GM19035 (cell line): ENCODE results near the gene CCDC97.
"Not testable (repeated sequence)": the region's sequence is repeated elsewhere in the genome, so short reads cannot be mapped to it uniquely, and the experiment has no call there.

Source experiments
- ATAC-seq: cut with Tn5 transposase; IDR thresholded peaks from one replicate; pipeline ENCODE4 v1.9.1; 2021; ENCODE audit not compliant: unreplicated experiment

Gene CCDC97

GRCh38 chr19:41310033-41310831 lies at the start of gene CCDC97:
Gene CCDC97, plus strand, starts transcription at chr19:41310172. Its CDS starts 139 bp downstream, at chr19:41310311.
- ATAC-seq = peak; percentile 81

GRCh38 chr19:41261474-41262190 lies 48.3 kb upstream of the CCDC97 start:
- ATAC-seq = no peak

DNA sequence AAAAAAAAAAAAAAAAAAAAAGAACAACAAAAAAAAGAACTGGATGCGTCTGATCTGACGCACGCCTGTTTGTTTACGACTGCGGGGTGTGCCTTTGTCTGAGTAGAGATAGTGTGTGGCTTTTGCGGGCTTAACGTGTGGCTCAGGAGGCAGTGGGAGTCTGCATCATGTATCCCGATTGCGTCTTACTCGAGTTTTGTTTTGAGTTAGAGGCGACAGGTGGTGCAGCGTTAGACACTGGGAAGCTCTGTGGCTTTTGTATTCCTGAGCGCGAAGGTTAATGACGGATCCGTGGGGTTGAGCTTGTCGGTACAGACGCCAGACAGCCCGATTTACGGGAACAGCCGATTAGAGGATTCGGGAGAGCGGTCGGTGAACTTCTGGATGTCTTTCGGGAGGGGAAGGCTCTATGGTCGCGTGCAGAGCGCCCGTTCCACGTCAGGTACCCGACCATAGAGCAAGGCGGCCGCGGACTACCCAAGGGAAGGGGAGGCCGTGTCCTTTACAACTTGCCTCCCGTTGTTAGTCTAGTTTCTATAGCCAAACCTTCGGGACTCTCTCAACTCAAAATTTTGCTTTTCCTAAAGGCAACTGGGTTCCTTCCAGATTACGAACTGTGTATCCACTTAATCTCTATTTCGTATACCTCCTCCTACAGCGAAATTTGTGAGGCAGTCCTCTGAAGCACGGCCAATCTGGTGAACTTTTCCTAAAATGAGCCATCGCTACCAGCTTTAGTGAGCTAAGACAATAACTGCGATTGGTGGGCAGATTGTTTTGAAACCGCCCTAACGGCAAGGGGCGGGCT lies 46.7 kb upstream of the CCDC97 start:
- ATAC-seq = peak; percentile 9

- peak; percentile 72 for ATAC-seq
Measured at GRCh38 chr19:41263850-41264580, 46.0 kb upstream of the CCDC97 start, which contains the start of gene HNRNPUL1. Gene HNRNPUL1, plus strand, starts transcription at chr19:41264372. Its CDS starts 132 bp downstream, at chr19:41264504.

DNA sequence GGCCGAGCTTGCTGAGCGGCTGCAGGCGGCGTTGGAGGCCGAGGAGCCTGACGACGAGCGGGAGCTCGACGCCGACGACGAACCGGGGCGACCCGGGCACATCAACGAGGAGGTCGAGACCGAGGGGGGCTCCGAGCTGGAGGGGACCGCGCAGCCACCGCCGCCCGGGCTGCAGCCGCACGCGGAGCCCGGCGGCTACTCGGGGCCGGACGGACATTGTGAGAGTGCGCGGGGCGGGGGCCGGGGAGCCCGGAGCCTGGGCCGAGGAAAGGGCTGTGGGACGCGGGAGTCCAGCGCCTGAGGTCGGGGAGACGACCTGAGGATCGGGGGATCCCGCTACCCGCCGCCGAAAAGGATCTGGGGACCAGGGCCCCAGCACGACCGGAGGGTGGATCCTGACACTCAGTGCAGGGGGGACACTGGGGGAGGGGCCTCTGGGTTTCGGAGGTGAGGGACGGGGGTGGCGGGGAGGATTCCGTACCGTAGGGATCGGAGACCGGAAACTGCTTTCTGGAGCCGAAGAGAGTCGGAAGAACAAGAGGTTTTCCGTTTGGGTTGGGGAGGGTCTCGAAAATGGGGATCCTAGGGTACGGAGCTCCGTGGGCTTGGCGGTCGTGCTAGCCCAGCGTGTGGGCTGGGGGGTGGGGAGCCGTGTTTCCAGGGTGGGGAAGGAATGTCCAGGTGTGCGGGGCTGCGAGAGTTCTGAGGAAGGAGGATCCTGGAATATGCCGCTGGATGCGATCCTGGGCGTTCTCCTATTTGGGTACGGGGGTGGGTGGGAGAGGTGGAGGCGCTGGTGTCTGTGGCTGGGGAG lies 45.2 kb upstream of the CCDC97 start:
- no peak for ATAC-seq

GRCh38 chr19:41265395-41266153 lies 44.4 kb upstream of the CCDC97 start:
- ATAC-seq = no peak

DNA sequence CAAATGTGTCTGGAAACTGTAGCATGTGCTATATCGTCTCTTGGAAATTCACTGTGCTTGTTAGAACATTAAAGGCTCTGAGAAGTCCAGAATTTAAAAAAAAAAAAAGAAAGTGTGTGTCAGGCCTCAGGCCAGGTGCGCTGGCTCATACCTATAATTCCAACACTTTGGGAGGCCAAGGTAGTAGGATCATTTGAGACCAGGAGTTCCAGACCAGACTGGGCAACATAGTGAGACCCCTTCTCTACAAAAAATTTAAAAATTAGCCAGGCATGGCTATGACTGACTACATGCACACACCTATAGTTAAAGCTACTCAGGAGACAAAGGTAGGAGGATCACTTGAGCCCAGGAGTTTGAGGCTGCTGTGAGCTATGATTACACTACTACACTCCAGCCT lies 40.9 kb upstream of the CCDC97 start:
- no peak for ATAC-seq

- ATAC-seq = no peak
Measured at GRCh38 chr19:41269571-41269970, 40.4 kb upstream of the CCDC97 start.

- no peak for ATAC-seq
Measured at GRCh38 chr19:41273076-41273475, 36.9 kb upstream of the CCDC97 start.

DNA sequence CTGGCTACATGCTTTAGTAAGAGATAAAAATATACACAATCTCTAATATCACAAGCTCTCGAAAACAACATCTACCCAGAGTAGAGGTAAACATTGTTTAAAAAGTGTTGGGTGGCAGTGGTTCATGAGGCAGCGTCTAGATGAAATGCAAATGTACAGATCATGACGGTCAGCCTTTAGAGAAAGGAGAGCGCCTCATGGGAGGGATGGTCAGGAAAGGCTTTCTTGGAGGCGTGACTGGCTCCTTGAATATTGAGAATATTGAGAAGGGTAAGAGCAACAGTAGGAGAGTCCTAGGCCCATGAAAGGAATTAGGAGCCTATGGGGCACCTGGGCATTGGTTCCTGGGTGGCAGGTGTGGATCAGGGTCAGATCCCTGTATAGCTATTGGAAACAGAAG lies 35.2 kb upstream of the CCDC97 start:
- ATAC-seq = no peak

DNA sequence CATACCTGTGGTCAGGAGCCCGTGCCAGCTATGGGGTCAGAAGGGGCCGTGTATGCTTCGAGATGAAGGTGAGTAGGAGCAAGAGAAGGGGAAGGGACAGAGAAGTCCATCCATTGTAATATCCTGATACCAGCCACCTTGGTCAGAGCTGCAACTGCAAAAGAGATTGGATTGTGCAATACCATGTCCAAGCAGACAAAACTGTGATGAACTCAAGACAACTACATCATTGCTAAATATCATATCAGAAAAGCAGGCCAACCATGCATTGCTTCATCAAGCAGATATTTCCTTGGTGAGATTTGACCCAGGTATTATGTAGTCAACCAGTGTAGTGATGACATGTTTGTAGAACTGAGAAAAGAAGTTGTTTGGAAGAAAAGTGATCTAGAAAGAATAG lies 33.7 kb upstream of the CCDC97 start:
- no peak for ATAC-seq

DNA sequence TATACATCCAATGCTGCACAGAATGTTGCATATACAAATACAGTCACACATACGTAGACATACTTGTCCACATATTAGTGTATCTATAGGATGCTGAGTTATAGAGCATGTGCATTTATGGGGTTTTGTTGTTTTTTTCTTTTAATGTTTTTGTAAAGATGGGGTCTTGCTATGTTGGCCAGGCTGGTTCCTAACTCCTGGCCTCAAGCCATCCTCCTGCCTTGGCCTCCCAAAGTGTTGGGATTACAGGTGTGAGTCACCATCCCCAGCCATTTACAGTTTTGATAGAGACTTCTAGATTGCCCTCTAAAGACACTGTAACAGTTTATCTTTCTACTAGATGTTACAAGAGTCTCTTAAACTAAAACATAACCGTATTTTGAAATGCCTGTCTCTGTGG lies 31.5 kb upstream of the CCDC97 start:
- no peak for ATAC-seq

- no peak for ATAC-seq
Measured at GRCh38 chr19:41288673-41289530, 21.1 kb upstream of the CCDC97 start.

- ATAC-seq = not testable (repeated sequence)
Measured at GRCh38 chr19:41289814-41290213, 20.2 kb upstream of the CCDC97 start.

- no peak for ATAC-seq
Measured at GRCh38 chr19:41294393-41294792, 15.6 kb upstream of the CCDC97 start.

DNA sequence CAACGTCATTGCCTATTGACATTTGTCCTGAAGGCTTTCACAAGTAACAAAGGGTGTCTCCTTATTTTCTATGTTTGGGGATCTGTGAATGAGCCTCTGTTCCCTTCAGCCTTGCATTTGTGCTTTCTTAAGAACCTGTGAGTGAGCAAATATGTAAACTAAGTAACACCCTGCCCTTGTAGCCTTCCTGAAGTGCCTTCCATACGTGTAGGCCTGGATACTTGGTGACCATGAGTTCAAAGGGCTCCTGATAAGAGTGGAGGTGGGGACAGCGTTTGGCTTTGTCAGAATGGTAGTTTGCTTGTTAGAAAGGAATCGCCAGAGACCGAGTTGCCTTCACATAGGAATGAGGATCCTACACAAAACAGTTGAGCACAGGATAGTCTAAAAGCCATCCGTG lies 14.5 kb upstream of the CCDC97 start:
- no peak for ATAC-seq

GRCh38 chr19:41296433-41296871 lies 13.5 kb upstream of the CCDC97 start:
- no peak for ATAC-seq
